Stimulated activated CD4-positive, alpha-beta T cell treated with anti-CD3 and anti-CD28 coated beads, Interleukin-12 subunit alpha, Interleukin-12 subunit beta, amount 100 ng/mL, for 48 hours (primary cell): Measurements from ENCODE around the gene CCDC68.

Experiments
- DNase-seq, 3 donors: peaks; one replicate each; pipeline ENCODE4 v3.0.0-alpha.2; 2020; ENCODE audit warnings: low read depth in 2 of 3, low spot score in 1 of 3

Gene CCDC68

GRCh38 chr18:54961016-54961423 is 1.8 kb upstream of the CCDC68 start:
- no peak for DNase-seq

DNA sequence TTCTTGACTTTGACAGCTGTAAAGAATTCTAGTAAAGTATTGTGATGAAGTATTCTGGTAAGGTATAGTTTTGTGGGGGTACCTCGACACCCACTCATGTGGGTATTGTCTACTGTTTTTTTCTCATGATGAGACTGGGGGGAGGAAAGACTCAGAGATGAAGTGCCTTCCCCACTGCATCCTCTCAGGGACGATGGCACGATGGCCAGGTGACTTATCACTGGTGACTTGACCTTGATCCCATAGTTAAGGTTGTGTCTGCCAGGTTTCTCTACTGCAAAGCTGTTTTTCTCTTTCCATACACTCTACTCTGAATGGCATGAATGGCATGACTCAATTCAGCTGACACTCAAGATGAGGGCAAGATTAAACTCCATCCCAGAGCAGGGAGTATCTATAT is 936 bp upstream of the CCDC68 start:
- no peak for DNase-seq

DNA sequence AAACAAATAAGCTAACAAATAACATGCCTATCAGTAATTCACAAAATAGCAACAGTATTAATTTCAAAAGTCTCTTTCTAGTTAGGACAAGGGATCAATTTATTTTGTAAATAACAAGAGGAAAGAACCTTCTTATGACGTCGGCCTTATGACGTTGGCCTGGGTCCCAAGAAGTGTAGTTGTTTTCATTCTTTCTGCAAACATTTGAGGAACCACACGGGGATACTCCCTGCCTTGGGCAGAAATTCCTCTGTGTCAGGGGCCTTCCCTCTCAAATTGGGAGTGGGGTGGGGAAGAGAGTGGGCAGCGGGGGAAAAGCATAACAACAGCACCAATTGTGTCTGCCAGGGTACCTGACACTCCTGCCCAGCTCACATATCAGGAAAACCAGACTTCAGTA is 1.3 kb downstream of the CCDC68 start:
- DNase-seq, result no peak

GRCh38 chr18:54957296-54957832 is 1.9 kb downstream of the CCDC68 start:
- no peak for DNase-seq

DNA sequence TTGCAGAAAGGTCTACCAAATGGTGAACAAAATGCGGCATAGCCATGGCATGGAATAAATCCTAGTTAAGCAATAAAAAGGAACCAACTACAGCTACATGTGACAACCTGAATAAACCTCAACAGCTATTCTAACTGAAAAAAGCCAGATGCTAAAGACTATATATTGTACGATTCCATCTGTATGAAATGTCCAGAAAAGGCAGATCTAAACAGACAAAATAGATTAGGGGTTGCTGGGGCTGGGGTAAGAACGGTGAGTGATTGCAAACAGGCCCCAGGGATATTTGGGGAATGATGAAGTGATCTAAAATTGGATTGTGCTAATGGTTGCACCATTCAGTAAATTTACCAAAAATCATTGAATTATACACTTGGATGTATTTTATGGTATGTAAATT is 2.8 kb downstream of the CCDC68 start:
- no peak for DNase-seq

DNA sequence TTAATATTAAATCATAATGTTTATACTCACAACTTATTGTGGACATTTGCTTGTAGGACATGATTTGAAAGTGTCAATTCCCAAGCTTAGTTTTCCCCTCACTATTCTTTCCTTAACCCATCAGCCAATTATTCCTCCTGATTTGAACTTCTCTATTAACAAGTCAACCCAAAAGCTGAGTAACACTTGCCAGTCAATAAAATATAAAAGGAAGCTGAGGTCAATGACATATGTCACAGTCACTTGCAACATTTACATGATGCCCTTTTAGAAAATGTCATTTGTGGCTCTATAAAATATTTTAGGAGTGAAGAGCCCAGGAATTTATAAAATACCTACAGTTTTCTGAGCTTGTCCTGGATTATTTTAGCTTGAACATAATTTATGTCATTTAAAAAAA is 7.2 kb downstream of the CCDC68 start:
- DNase-seq, result no peak

DNA sequence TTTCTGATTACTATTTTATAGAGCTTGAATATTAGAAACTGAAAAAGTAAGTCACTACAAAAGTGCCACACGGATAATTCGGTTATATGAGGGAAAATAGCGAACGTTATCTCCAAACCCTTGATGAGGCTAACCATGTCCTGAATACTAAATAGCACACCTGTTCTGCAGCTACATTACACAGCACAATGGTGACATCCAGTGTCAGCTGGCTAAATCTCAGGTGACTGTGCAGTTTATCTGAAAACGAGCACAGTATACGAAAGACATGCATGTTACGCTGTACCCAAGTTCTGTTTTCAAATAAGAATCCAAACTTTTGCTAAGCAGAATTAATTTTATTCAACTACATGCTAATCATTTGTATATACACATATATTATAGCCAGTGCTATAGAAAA is 9.0 kb downstream of the CCDC68 start:
- DNase-seq, result no peak

DNA sequence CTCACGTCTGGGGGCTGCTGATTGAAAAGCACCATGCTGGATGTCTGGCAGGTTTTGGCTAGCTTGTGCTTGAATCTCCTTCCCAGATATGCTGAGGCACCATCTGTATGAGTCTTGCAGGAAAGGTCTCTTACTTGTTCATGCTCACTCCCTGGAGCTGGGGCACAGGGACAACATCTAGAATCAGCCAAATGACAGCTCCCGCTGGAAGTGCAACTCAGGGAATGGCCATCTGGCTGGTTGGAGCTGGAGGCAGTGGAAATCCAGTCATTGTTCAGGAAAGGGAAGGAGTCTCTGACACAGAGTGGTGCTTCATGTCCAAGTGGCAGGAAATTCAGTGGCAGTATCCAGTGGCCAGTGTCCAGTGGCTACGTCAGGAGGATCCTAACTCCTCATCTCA is 9.7 kb downstream of the CCDC68 start:
- no peak for DNase-seq

- DNase-seq, result no peak
Measured at GRCh38 chr18:54948350-54948837, 10.9 kb downstream of the CCDC68 start.

- DNase-seq, result no peak
Measured at GRCh38 chr18:54947091-54947490, 12.2 kb downstream of the CCDC68 start.

- DNase-seq, result peak in 1 of 3 donors; percentile 3
Measured at GRCh38 chr18:54946149-54946581, 13.1 kb downstream of the CCDC68 start.

DNA sequence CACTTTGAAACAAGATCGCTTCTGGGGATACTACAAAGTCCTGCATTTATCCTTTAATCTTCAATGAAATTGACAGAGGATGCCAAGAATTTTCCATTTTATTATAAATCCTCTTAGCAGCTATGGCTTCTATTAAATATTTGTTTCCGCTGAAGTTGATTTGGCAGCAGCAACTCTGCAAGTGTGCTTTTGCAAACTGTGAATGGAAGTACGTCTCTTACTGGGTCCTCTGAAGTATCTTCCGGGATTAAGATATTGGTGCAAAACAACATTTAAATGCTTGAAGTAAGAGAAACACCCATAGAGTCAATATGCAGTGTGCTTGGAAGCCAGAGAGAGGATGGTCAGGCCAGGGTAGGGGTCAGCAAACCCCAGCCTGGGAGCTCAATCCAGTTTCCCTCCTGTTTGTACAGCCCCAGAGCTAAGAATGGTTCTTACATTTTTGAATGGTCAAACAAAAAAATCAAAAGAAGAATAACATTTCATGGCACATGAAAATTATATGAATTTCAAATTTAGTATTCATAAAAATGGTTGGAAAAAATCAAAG is 13.6 kb downstream of the CCDC68 start:
- DNase-seq, result no peak

- no peak for DNase-seq
Measured at GRCh38 chr18:54942569-54942968, 16.7 kb downstream of the CCDC68 start.

GRCh38 chr18:54942144-54942543 is 17.1 kb downstream of the CCDC68 start:
- DNase-seq, result no peak

GRCh38 chr18:54939361-54939917 is 19.8 kb downstream of the CCDC68 start:
- DNase-seq, result no peak

DNA sequence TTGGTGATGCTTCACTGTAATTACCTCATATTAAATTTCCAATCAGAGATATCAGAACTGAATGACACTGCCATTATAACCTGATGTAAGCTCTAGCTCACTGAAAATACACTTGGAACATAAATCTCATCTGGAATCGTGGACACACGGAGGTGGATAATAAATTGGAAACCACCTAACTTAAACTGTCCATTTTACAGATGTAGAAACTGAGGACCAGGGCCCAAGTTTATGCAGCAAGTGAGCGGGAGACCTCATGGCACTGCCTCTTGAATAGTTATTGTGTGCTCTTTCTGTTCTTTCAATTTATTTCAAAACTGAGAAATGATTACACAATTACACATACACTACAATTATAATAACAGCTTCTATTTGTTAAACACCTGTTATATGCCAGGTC is 20.8 kb downstream of the CCDC68 start:
- DNase-seq, result no peak

- DNase-seq, result no peak
Measured at GRCh38 chr18:54932472-54932871, 26.8 kb downstream of the CCDC68 start.

GRCh38 chr18:54931152-54931551 is 28.1 kb downstream of the CCDC68 start:
- DNase-seq, result no peak

DNA sequence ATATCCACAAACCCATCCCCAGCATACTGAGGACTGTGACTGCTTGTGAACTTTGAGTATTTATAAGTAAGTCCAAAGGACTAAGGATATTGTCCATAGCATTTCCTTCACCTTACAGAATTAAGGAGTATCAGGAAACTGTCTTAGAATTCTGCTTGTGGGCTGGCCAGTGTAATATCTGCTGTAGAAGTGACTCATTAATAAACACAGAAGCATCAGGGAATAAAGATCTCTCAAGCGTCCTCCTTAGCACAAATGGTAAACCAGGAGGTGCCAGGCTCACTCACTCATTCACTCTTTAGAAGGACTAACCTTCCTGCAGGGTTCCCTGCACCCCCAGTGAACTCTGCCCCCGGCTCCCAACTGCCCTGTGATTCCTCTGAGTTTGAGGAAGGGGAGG is 31.0 kb downstream of the CCDC68 start:
- no peak for DNase-seq

DNA sequence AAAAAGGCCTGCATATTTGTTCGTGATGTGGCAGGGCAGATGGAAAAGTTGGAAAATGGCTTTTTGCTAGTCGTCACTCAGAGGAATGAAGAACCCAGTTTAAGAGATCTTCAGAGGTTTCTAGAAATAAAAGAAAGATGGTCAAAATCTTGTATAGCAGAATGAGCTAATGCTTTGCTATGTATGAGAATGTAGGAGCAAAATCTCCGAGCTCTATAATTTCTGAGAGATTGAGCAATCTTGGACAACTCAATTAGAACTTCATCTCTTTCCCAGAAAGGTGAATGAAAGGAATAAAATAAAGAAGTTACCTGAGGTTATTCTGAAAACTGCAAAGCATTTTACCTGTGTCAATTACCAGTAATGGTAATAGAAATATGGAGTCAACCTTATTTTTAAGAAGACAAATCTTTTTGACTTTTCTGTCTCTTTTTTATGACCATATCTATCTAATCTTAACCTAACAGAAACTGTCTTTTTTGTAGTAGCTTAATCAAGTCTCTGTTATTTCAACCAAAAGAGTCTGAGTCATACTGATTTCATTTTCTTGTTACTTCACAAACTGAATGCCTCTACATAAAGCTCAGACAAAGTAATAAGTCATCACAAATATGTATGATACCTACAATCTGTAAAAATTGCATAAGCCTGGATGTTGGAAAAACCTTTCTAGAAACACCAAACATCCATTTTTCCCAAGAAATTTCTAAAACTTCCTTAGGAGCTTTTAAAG is 32.5 kb downstream of the CCDC68 start:
- DNase-seq, result no peak

GRCh38 chr18:54924948-54925347 is 34.3 kb downstream of the CCDC68 start:
- no peak for DNase-seq

DNA sequence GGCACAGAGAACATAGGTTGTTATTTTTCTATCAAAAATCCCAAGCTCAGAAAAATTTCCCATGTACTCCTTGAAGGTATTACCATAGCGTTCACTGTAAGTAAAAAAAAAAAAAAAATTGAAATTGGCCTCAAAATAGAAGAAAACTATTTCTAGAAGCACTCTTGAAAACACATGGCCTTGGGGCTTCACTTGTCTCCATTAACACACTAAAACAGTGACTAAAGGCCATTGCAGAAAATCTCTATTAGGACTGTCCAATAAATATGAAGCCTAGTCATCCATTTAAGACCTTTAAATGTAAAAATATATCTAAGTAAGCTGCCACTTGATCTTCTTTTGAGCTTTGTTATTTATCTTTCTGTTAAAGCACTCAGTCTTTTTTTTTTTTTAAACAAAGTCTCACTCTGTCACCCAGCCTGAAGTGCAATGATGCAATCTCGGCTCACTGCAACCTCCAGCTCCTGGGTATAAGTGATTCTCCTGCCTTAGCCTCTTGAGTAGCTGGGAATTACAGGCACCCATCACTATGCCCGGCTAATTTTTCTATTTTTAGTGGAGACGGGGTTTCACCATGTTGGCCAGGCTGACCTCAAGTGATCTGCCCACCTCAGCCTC is 35.8 kb downstream of the CCDC68 start:
- DNase-seq, result no peak
